Thyroid gland (tissue), 4 donors: ENCODE measurements around the gene NUFIP1. TPM values are rescaled to one million over a fixed set of nuclear protein-coding genes. Genes with fewer than 3 reads are reported as not detected.
"Not testable (repeated sequence)": the region's sequence is repeated elsewhere in the genome, so short reads cannot be mapped to it uniquely, and the experiment has no call there.

ENCODE experiments used
- DNase-seq, 2 donors: peaks; one replicate each; pipeline ENCODE4 v3.0.0-alpha.2; 2019
- H3K27ac ChIP-seq, 3 donors: fragments of 200-600 bp; sonication (generic); 1 replicate in 2 of 3; 2 replicates in 1 of 3; pipeline ENCODE4 v1.5.1; 2016 to 2019; ENCODE audit warnings: mild to moderate bottlenecking in 1 of 3, moderate library complexity in 1 of 3
- H3K27me3 ChIP-seq: fragments of 200-600 bp; sonication (generic); one replicate; pipeline ENCODE4 v1.5.1; 2019
- H3K36me3 ChIP-seq, 2 donors: fragments of 200-600 bp; sonication (generic); one replicate each; pipeline ENCODE4 v1.5.1; 2016 to 2019
- H3K4me1 ChIP-seq, 2 donors: fragments of 200-600 bp; sonication (generic); one replicate each; pipeline ENCODE4 v1.5.1; 2017 to 2019
- H3K4me3 ChIP-seq, 3 donors: fragments of 200-600 bp; sonication (generic); replicated peaks in 1 of 3; 1 replicate in 2 of 3; 2 replicates in 1 of 3; pipeline ENCODE4 v1.5.1; 2016; ENCODE audit warnings: mild to moderate bottlenecking in 1 of 3
- H3K9me3 ChIP-seq: fragments of 200-600 bp; sonication (generic); one replicate; pipeline ENCODE4 v1.5.1; 2017
- CTCF ChIP-seq, 6 experiments: fragments of 200-600 bp in 3 of 6; fragments of 450-650 bp in 3 of 6; sonication (generic) in 3 of 6; IDR thresholded peaks; one replicate each; pipeline ENCODE4 v1.5.1; 2016 to 2019; ENCODE audit warnings: antibody characterized with exemption in 6 of 6, mild to moderate bottlenecking in 2 of 6, inconsistent platforms in 1 of 6, moderate library complexity in 1 of 6
- POLR2A ChIP-seq, 2 donors: fragments of 450-650 bp; IDR thresholded peaks; one replicate each; pipeline ENCODE4 v1.6.1; 2017; ENCODE audit warnings: antibody characterized with exemption in 2 of 2, mild to moderate bottlenecking in 2 of 2, moderate library complexity in 1 of 2
- WGBS, 2 donors: methylation state at CpG; one replicate each; pipeline ENCODE4 v1.1.5; 2017; 5-methylcytosine and 5-hydroxymethylcytosine counted together
- intact Hi-C: fragments of 100-400 bp; cut with DNase I; formaldehyde crosslinking; loops from one replicate; pipeline ENCODE4 v1.15.1; 2023
- total RNA-seq, 4 donors: library from RNA; depleted of rRNA; stranded (reverse); fragments of >200 nt; gene quantifications; one replicate each; pipeline ENCODE4 v1.2.3, GENCODE V29; 2016

The NUFIP1 gene
- total RNA-seq, 4 donors from 2014 or later, result 3.2 to 4.3 (median 3.5) TPM

DNA sequence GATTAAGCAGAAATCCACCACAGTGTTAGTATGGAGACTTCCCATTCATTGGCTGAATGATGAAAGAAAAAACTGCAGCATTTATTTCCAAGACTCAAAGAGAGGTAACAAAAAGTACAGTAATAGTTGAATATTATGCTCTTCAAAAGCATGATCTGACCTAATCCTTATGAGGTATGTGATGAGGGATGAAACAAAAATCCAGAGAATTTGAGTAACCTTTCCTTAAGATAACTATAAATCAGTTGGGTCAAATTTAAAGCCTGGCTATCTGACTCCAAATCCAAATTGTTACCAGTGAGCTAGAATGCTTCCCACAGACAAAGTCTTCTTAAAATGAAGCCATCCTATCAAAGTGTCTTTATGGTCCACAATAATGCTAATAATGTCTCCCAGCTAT lies 38.1 kb downstream of the NUFIP1 start:
- DNase-seq, result no peak
- Histone ChIP-seq H3K9me3 (no peaks in the 10 kb centered on the region), H3K27ac (peak overlapping the region in 1 of 3 donors; percentile 47), H3K4me1 (peaks cover 0 to 13% of the 10 kb centered on the region in 2 donors), H3K27me3 (no peaks in the 10 kb centered on the region), H3K4me3 (no peak overlapping the region), H3K36me3 (no peaks in the 10 kb centered on the region)
- intact Hi-C loops, result no loop called here
- TF ChIP-seq CTCF (IDR thresholded peaks at IDR 0.05) (no peak), POLR2A (IDR thresholded peaks at IDR 0.05) (no peak)

DNA sequence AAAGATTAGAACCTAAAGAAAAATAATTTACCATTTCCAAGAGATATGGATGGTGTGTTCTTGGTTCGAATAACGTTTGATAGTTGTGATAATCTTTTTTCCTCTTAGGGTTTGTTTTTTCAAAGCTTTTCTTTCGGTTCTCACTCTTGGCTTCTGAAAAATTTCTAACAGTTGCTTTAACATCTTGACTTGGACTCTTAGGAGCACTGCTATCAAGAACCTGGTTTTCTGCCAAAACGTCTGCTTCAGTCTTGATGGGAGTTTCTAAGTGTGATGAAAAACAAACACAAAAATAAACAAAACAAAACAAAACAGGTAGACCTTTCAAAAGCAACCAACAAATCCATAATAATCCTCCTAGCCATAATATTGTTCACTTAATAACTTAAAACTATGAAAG lies 45.9 kb downstream of the NUFIP1 start:
- H3K27me3 ChIP-seq, H3K36me3 ChIP-seq, H3K9me3 ChIP-seq, DNase-seq, H3K4me3 ChIP-seq, intact Hi-C loops: not testable (repeated sequence)
- 23 to 26% methylated on average over 4 of the region's 4 CpGs for WGBS, 2 donors
- H3K27ac ChIP-seq, result peak overlapping the region; percentile 11 to 52 (median 15)
- H3K4me1 ChIP-seq, result peaks cover 4 to 15% of the 10 kb centered on the region in 2 donors

- no peak for DNase-seq
- TF ChIP-seq POLR2A (IDR thresholded peaks at IDR 0.05), result no peak
- TF ChIP-seq CTCF (IDR thresholded peaks at IDR 0.05), result no peak
- H3K4me1 ChIP-seq, result peaks cover 4 to 15% of the 10 kb centered on the region in 2 donors
- no peaks in the 10 kb centered on the region for H3K27me3 ChIP-seq
- intact Hi-C loops, result no loop called here
- no peaks in the 10 kb centered on the region for H3K9me3 ChIP-seq
- H3K36me3 ChIP-seq, result no peaks in the 10 kb centered on the region
- WGBS, 2 donors, result 87% methylated on average over 2 of the region's 2 CpGs
- no peak overlapping the region for H3K27ac ChIP-seq
- H3K4me3 ChIP-seq, result no peak overlapping the region
These were observed 50.4 kb downstream of the NUFIP1 start for GRCh38 chr13:44938854-44939253.

- no peak overlapping the region for H3K27ac ChIP-seq
- 84 to 90% methylated on average over 1 of the region's 1 CpG for WGBS, 2 donors
- intact Hi-C loops, result no loop called here
These were observed 53.0 kb downstream of the NUFIP1 start for GRCh38 chr13:44936246-44936645.

DNA sequence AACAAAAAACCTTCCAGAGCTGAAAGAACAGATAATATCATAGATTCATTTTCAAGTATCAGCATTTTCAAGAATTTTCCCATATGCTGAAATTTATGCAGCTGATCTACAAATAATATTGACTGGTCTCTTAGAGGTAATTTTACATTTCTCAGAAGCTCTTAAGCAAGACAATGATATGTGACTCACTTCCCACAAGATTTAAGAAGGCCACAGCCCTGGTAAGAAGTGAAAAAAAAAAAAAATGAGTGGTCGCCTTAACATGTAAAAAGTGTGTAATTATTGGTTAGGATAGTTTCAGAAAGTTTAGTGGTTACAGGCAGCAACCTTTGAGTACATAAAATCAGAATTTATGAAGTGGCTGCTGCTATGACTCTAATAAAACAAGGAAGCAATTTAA lies 54.5 kb downstream of the NUFIP1 start:
- Histone ChIP-seq H3K4me1 (no peaks in the 10 kb centered on the region), H3K27ac (no peak overlapping the region), H3K36me3 (no peaks in the 10 kb centered on the region), H3K27me3 (no peaks in the 10 kb centered on the region), H3K9me3 (no peaks in the 10 kb centered on the region), H3K4me3 (no peak overlapping the region)
- TF ChIP-seq CTCF (IDR thresholded peaks at IDR 0.05) (no peak), POLR2A (IDR thresholded peaks at IDR 0.05) (no peak)
- intact Hi-C loops, result no loop called here
- no peak for DNase-seq
- WGBS, 2 donors, result 0% methylated on average over 1 of the region's 1 CpG

More at GRCh38 chr13:44936246-44936645, 53.0 kb downstream of the NUFIP1 start:
- DNase-seq, result no peak
- H3K36me3 ChIP-seq, result no peaks in the 10 kb centered on the region
- H3K9me3 ChIP-seq, result no peaks in the 10 kb centered on the region
- TF ChIP-seq CTCF (IDR thresholded peaks at IDR 0.05) (no peak), POLR2A (IDR thresholded peaks at IDR 0.05) (no peak)
- no peaks in the 10 kb centered on the region for H3K4me1 ChIP-seq
- no peaks in the 10 kb centered on the region for H3K27me3 ChIP-seq
- no peak overlapping the region for H3K4me3 ChIP-seq

- H3K27ac ChIP-seq, result peak overlapping the region in 1 of 3 donors; percentile 31
- intact Hi-C loops, result no loop called here
- no peak for DNase-seq
- no peaks in the 10 kb centered on the region for H3K4me1 ChIP-seq
- H3K27me3 ChIP-seq, result no peaks in the 10 kb centered on the region
- no peaks in the 10 kb centered on the region for H3K36me3 ChIP-seq
- 65 to 68% methylated on average over 7 of the region's 7 CpGs for WGBS, 2 donors
- H3K4me3 ChIP-seq, result no peak overlapping the region
- no peaks in the 10 kb centered on the region for H3K9me3 ChIP-seq
- TF ChIP-seq POLR2A (IDR thresholded peaks at IDR 0.05) (no peak), CTCF (IDR thresholded peaks at IDR 0.05) (no peak)
These were observed 56.4 kb downstream of the NUFIP1 start for GRCh38 chr13:44932850-44933251.
